ENCODE results near the gene PLAU. TPM values are rescaled to one million over a fixed set of nuclear protein-coding genes. Genes with fewer than 3 reads are reported as not detected.
"Not testable (repeated sequence)": the region's sequence is repeated elsewhere in the genome, so short reads cannot be mapped to it uniquely, and the experiment has no call there.

Gene PLAU
- total and polyA plus RNA-seq, 2 donors (not counting 3 experiments of a cell fraction or from before 2014, with no cell fraction given) = 23.6 to 34.9 TPM

DNA sequence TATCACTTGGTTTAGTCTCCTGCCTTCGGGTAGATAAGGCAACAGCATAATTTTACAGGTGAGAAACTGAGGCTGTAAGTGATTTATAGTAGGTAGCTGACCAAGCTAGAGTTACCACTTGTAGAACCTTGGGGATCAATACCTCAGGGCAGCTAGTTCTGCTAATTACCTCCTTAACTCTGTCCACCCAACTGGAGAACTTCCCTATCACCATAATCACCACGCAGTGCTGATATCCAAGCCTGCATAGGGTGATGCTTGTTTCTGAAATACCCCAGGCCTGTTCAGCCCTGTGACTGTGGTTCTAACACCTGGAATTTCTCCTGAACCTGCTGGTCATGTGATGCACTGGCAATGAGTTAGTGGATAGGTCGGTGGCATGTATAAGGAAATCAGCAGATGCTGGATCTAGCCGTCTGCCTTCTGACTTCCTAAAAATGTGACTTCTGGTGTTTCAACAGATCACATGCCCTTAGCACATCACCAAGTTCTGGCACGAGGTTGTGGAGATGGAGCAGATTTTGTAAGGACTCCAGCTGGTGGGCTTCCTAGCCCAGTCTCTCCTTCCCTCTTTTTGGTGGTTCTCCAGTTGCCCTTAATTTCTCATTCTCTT lies 15.3 kb downstream of the PLAU start:
- Histone ChIP-seq H3K9ac (replicated peaks; ENCODE audit: extremely low read depth, insufficient read depth, low read length) (no peak overlapping the region), H3K27me3 (ENCODE audit: control insufficient read depth in 2 of 2, insufficient read depth in 2 of 2, low read length in 2 of 2) (no peaks in the 10 kb centered on the region), H3K9me3 (replicated peaks; ENCODE audit: control insufficient read depth, insufficient read depth, low read length) (no peaks in the 10 kb centered on the region), H3K79me2 (ENCODE audit: control insufficient read depth, insufficient read depth, low read length) (no peaks in the 10 kb centered on the region), H3K36me3 (ENCODE audit: control insufficient read depth in 2 of 2, extremely low read depth in 1 of 2, insufficient read depth in 2 of 2, low read length in 2 of 2) (no peaks in the 10 kb centered on the region), H3K9me1 (replicated peaks; ENCODE audit: control insufficient read depth, extremely low read depth, insufficient read depth, low read length) (no peaks in the 10 kb centered on the region), H3K4me2 (ENCODE audit: insufficient read depth, low read length) (no peak overlapping the region), H2AFZ (ENCODE audit: low read depth, low read length) (no peak overlapping the region), H3K4me3 (replicated peaks in 1 of 3; ENCODE audit: insufficient read depth in 1 of 3, low read depth in 1 of 3, low read length in 3 of 3) (no peak overlapping the region), H3K4me1 (ENCODE audit: control insufficient read depth, extremely low read depth, insufficient read depth, low read length) (no peaks in the 10 kb centered on the region), H3K27ac (ENCODE audit: insufficient read depth, low read depth, low read length) (no peak overlapping the region), H4K20me1 (replicated peaks; ENCODE audit: control insufficient read depth, extremely low read depth, insufficient read depth, low read length) (no peaks in the 10 kb centered on the region)
- no TSS peak for BruUV-seq (replicated peaks)
- DNase-seq (ENCODE audit: low read depth, low spot score) (no peak), FAIRE-seq (no peak)
- dilution Hi-C loops (cut with MboI; ENCODE audit: extremely low pct_ligation_motif_present, low sequenced_read_pairs) = no loop called here
- CTCF ChIA-PET = interaction anchor here (1.1 to 2.8 kb wide), 3 partner anchors 15 to 40 kb away, joined by 3 to 9 read pairs (median 6); no protein-coding TSS in a partner anchor
- TF ChIP-seq, protein P1, sequence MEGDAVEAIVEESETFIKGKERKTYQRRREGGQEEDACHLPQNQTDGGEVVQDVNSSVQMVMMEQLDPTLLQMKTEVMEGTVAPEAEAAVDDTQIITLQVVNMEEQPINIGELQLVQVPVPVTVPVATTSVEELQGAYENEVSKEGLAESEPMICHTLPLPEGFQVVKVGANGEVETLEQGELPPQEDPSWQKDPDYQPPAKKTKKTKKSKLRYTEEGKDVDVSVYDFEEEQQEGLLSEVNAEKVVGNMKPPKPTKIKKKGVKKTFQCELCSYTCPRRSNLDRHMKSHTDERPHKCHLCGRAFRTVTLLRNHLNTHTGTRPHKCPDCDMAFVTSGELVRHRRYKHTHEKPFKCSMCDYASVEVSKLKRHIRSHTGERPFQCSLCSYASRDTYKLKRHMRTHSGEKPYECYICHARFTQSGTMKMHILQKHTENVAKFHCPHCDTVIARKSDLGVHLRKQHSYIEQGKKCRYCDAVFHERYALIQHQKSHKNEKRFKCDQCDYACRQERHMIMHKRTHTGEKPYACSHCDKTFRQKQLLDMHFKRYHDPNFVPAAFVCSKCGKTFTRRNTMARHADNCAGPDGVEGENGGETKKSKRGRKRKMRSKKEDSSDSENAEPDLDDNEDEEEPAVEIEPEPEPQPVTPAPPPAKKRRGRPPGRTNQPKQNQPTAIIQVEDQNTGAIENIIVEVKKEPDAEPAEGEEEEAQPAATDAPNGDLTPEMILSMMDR (IDR thresholded peaks at IDR 0.05; ENCODE audit: extremely low read depth in 1 of 2, insufficient read depth in 1 of 2, low read depth in 1 of 2, low read length in 2 of 2) = no peak
- TF ChIP-seq POLR2A (IDR thresholded peaks at IDR 0.05; ENCODE audit: low read depth, low read length) (no peak), EZH2 (IDR thresholded peaks at IDR 0.05; ENCODE audit: borderline replicate concordance, low read depth, low read length, severe bottlenecking) (no peak), POLR2AphosphoS5 (IDR thresholded peaks at IDR 0.05; ENCODE audit: insufficient read depth, low read depth, low read length) (no peak), GATA2 (IDR thresholded peaks at IDR 0.05; ENCODE audit: insufficient read depth, insufficient read length, low read depth, low read length) (no peak), FOS (IDR thresholded peaks at IDR 0.05; ENCODE audit: borderline replicate concordance, insufficient read depth, low read length) (no peak), MYC (IDR thresholded peaks at IDR 0.05; ENCODE audit: low read depth, low read length) (no peak), JUN (IDR thresholded peaks at IDR 0.05; ENCODE audit: borderline replicate concordance, insufficient read depth, insufficient read length, low read depth) (no peak), MAX (IDR thresholded peaks at IDR 0.05; ENCODE audit: insufficient read depth, insufficient read length) (no peak)
- intact Hi-C loops (cut with micrococcal nuclease) = no loop called here
- POLR2A ChIA-PET = no interaction called here

GRCh38 chr10:73930630-73931327 lies 19.8 kb downstream of the PLAU start:
- FAIRE-seq; H3K27me3 ChIP-seq (ENCODE audit: control insufficient read depth in 2 of 2, insufficient read depth in 2 of 2, low read length in 2 of 2); H3K9me1 ChIP-seq (replicated peaks; ENCODE audit: control insufficient read depth, extremely low read depth, insufficient read depth, low read length); H3K4me2 ChIP-seq (ENCODE audit: insufficient read depth, low read length); H4K20me1 ChIP-seq (replicated peaks; ENCODE audit: control insufficient read depth, extremely low read depth, insufficient read depth, low read length); BruUV-seq (replicated peaks); H3K4me3 ChIP-seq (replicated peaks in 1 of 3; ENCODE audit: insufficient read depth in 1 of 3, low read depth in 1 of 3, low read length in 3 of 3); dilution Hi-C loops (cut with MboI; ENCODE audit: extremely low pct_ligation_motif_present, low sequenced_read_pairs); H3K4me1 ChIP-seq (ENCODE audit: control insufficient read depth, extremely low read depth, insufficient read depth, low read length); H2AFZ ChIP-seq (ENCODE audit: low read depth, low read length); H3K27ac ChIP-seq (ENCODE audit: insufficient read depth, low read depth, low read length); H3K36me3 ChIP-seq (ENCODE audit: control insufficient read depth in 2 of 2, extremely low read depth in 1 of 2, insufficient read depth in 2 of 2, low read length in 2 of 2); H3K79me2 ChIP-seq (ENCODE audit: control insufficient read depth, insufficient read depth, low read length); intact Hi-C loops (cut with micrococcal nuclease); DNase-seq (ENCODE audit: low read depth, low spot score); H3K9ac ChIP-seq (replicated peaks; ENCODE audit: extremely low read depth, insufficient read depth, low read length); H3K9me3 ChIP-seq (replicated peaks; ENCODE audit: control insufficient read depth, insufficient read depth, low read length); POLR2A ChIA-PET: not testable (repeated sequence)
- CTCF ChIA-PET = interaction anchor here (1.7 to 3.6 kb wide), 2 partner anchors 10 to 45 kb away, joined by 5 to 16 read pairs; no protein-coding TSS in a partner anchor
